HEK293 (cell line): ENCODE data around the gene TM9SF1.

Experiments
- MYNN ChIP-seq: fragments of 450-650 bp; formaldehyde crosslinking; IDR thresholded peaks from 2 replicates; pipeline ENCODE4 v1.5.1; 2016; ENCODE audit warnings: missing biosample characterization, missing genetic modification characterization, borderline replicate concordance
- TCF7L2 ChIP-seq: IDR thresholded peaks from 2 replicates; pipeline ENCODE4 v1.6.1; 2011; ENCODE audit warnings: low read depth, mild to moderate bottlenecking, inconsistent platforms, low read length, moderate library complexity, borderline replicate concordance
- TRIM28 ChIP-seq: IDR thresholded peaks from 2 replicates; pipeline ENCODE4 v1.6.1; 2011; ENCODE audit warnings: low read length, control low read depth, borderline replicate concordance
- YY1 ChIP-seq: fragments of 450-650 bp; formaldehyde crosslinking; IDR thresholded peaks from 2 replicates; pipeline ENCODE4 v1.5.1; 2018; ENCODE audit warnings: missing biosample characterization, missing genetic modification characterization
- ZBTB1 ChIP-seq: fragments of 450-650 bp; formaldehyde crosslinking; IDR thresholded peaks from 2 replicates; pipeline ENCODE4 v1.5.1; 2016; ENCODE audit warnings: missing biosample characterization, missing genetic modification characterization
- ZNF169 ChIP-seq: fragments of 450-650 bp; formaldehyde crosslinking; IDR thresholded peaks from 2 replicates; pipeline ENCODE4 v1.5.1; 2016; ENCODE audit warnings: missing biosample characterization, missing genetic modification characterization
- ZNF747 ChIP-seq: fragments of 450-650 bp; formaldehyde crosslinking; IDR thresholded peaks from 2 replicates; pipeline ENCODE4 v1.5.1; 2016; ENCODE audit warnings: missing biosample characterization, missing genetic modification characterization
- TF ChIP-seq, protein P1 (sequence below): fragments of 450-650 bp; formaldehyde crosslinking; IDR thresholded peaks from 2 replicates; pipeline ENCODE4 v1.5.1; 2016; ENCODE audit warnings: missing biosample characterization, missing genetic modification characterization
- TF ChIP-seq, protein P2 (sequence below): sonication (generic); formaldehyde crosslinking; IDR thresholded peaks from 2 replicates; pipeline ENCODE4 v1.8.1; 2022; ENCODE audit warnings: mild to moderate bottlenecking, moderate library complexity, missing genetic modification reagents
- TF ChIP-seq, protein P3 (sequence below): fragments of 450-650 bp; formaldehyde crosslinking; IDR thresholded peaks from 2 replicates; pipeline ENCODE4 v1.5.1; 2017; ENCODE audit warnings: missing biosample characterization, missing genetic modification characterization
- TF ChIP-seq, protein P4 (sequence below): fragments of 450-650 bp; formaldehyde crosslinking; IDR thresholded peaks from 2 replicates; pipeline ENCODE4 v1.5.1; 2016; ENCODE audit warnings: missing biosample characterization, missing genetic modification characterization

DNA sequence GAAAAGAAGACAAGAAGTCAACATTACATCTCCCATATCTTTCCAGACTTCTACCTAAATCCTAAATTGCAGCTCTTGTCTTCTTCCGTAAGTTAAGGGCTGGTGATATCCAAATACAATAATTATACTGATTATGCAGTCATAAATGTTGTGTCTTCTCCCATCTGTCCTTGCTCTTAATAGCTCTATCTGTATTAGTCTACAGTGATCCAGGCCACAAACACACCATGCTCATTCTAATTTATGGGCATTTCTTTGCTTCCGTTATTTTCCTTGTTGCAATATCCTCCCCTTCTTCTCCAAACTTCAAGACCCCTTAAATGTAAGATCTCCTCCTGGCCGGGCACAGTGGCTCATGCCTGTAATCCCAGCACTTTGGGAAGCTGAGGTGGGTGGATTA lies 24.3 kb upstream of the TM9SF1 start:
- TF ChIP-seq, protein P1, sequence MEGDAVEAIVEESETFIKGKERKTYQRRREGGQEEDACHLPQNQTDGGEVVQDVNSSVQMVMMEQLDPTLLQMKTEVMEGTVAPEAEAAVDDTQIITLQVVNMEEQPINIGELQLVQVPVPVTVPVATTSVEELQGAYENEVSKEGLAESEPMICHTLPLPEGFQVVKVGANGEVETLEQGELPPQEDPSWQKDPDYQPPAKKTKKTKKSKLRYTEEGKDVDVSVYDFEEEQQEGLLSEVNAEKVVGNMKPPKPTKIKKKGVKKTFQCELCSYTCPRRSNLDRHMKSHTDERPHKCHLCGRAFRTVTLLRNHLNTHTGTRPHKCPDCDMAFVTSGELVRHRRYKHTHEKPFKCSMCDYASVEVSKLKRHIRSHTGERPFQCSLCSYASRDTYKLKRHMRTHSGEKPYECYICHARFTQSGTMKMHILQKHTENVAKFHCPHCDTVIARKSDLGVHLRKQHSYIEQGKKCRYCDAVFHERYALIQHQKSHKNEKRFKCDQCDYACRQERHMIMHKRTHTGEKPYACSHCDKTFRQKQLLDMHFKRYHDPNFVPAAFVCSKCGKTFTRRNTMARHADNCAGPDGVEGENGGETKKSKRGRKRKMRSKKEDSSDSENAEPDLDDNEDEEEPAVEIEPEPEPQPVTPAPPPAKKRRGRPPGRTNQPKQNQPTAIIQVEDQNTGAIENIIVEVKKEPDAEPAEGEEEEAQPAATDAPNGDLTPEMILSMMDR (tag by site-specific recombination), result no peak
- no peak for TF ChIP-seq YY1 (tag by site-specific recombination)
- TF ChIP-seq TCF7L2, result no peak
- TF ChIP-seq, protein P2, sequence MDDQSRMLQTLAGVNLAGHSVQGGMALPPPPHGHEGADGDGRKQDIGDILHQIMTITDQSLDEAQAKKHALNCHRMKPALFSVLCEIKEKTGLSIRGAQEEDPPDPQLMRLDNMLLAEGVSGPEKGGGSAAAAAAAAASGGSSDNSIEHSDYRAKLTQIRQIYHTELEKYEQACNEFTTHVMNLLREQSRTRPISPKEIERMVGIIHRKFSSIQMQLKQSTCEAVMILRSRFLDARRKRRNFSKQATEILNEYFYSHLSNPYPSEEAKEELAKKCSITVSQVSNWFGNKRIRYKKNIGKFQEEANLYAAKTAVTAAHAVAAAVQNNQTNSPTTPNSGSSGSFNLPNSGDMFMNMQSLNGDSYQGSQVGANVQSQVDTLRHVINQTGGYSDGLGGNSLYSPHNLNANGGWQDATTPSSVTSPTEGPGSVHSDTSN, result no peak
- no peak for TF ChIP-seq ZNF169
- TF ChIP-seq ZNF747 (tag by site-specific recombination), result no peak
- TF ChIP-seq TRIM28, result no peak
- no peak for TF ChIP-seq ZBTB1 (tag by site-specific recombination)
- TF ChIP-seq, protein P3, sequence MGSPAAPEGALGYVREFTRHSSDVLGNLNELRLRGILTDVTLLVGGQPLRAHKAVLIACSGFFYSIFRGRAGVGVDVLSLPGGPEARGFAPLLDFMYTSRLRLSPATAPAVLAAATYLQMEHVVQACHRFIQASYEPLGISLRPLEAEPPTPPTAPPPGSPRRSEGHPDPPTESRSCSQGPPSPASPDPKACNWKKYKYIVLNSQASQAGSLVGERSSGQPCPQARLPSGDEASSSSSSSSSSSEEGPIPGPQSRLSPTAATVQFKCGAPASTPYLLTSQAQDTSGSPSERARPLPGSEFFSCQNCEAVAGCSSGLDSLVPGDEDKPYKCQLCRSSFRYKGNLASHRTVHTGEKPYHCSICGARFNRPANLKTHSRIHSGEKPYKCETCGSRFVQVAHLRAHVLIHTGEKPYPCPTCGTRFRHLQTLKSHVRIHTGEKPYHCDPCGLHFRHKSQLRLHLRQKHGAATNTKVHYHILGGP (tag by site-specific recombination), result no peak
- TF ChIP-seq, protein P4, sequence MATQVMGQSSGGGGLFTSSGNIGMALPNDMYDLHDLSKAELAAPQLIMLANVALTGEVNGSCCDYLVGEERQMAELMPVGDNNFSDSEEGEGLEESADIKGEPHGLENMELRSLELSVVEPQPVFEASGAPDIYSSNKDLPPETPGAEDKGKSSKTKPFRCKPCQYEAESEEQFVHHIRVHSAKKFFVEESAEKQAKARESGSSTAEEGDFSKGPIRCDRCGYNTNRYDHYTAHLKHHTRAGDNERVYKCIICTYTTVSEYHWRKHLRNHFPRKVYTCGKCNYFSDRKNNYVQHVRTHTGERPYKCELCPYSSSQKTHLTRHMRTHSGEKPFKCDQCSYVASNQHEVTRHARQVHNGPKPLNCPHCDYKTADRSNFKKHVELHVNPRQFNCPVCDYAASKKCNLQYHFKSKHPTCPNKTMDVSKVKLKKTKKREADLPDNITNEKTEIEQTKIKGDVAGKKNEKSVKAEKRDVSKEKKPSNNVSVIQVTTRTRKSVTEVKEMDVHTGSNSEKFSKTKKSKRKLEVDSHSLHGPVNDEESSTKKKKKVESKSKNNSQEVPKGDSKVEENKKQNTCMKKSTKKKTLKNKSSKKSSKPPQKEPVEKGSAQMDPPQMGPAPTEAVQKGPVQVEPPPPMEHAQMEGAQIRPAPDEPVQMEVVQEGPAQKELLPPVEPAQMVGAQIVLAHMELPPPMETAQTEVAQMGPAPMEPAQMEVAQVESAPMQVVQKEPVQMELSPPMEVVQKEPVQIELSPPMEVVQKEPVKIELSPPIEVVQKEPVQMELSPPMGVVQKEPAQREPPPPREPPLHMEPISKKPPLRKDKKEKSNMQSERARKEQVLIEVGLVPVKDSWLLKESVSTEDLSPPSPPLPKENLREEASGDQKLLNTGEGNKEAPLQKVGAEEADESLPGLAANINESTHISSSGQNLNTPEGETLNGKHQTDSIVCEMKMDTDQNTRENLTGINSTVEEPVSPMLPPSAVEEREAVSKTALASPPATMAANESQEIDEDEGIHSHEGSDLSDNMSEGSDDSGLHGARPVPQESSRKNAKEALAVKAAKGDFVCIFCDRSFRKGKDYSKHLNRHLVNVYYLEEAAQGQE, result no peak
- no peak for TF ChIP-seq MYNN (tag by site-specific recombination)
